HCT116 (cell line): ENCODE measurements around the gene FEM1B. TPM values are rescaled to one million over a fixed set of nuclear protein-coding genes. Genes with fewer than 3 reads are reported as not detected.

Source experiments
- ATAC-seq: fragments of 200-7000 bp; cut with Tn5 transposase; 2 replicates; pipeline ENCODE4 v1.9.1; 2020; ENCODE audit warnings: mild to moderate bottlenecking, moderate library complexity
- BruUV-seq: library from RNA; stranded (reverse); fragments of 400-500 nt; replicated peaks from 2 replicates; lab custom pipeline; 2021; lab: Mats Ljungman, UMichigan
- CTCF ChIA-PET: fragments of 300-600 bp; sonication (Branson Sonifier 250); formaldehyde crosslinking; loops from one replicate; lab custom pipeline; 2021; ENCODE audit warnings: antibody characterized with exemption; lab: Charles Lee
- POLR2A ChIA-PET: fragments of 300-600, 350-600 bp; sonication (Branson Sonifier 250); formaldehyde crosslinking; loops from one replicate; lab custom pipeline; 2021; ENCODE audit warnings: antibody characterized with exemption; lab: Charles Lee
- RAD21 ChIA-PET, 2 experiments: fragments of 300-600 bp; sonication (Branson Sonifier 250); formaldehyde crosslinking; loops; one replicate each; lab custom pipeline; 2023; ENCODE audit warnings: low total read pairs in 2 of 2; ENCODE audit not compliant: uncharacterized antibody in 2 of 2, unreplicated experiment in 2 of 2, low non-redundant PET in 1 of 2; lab: Charles Lee
- DNase-seq: peaks from one replicate; pipeline ENCODE4 v3.0.0-alpha.2; 2010; ENCODE audit warnings: low read depth, low spot score
- H2AFZ ChIP-seq: fragments of 200-600 bp; shearing (Covaris generic), sonication (generic); 2 replicates; pipeline ENCODE4 v1.6.1; 2017; ENCODE audit warnings: low read depth, mixed run types, mixed read lengths, antibody characterized with exemption, low read length; ENCODE audit not compliant: poor library complexity, severe bottlenecking
- H3K27ac ChIP-seq: 2 replicates; pipeline ENCODE4 v1.5.1; 2012; ENCODE audit warnings: low read depth, low read length
- H3K27me3 ChIP-seq: fragments of 200-600 bp; sonication (generic); 2 replicates; pipeline ENCODE4 v1.6.1; 2016; ENCODE audit warnings: mixed run types, low read length, mixed read lengths; ENCODE audit not compliant: insufficient read depth
- H3K36me3 ChIP-seq, 2 experiments: fragments of 200-500 bp in 1 of 2; fragments of 200-600 bp in 1 of 2; sonication (Bioruptor generic) in 1 of 2; sonication (generic) in 1 of 2; 2 replicates each; pipeline versions ENCODE4 v1.5.1 to v1.6.1; 2014 to 2016; ENCODE audit warnings: low read length in 2 of 2, inconsistent platforms in 1 of 2, mixed read lengths in 1 of 2, mixed run types in 1 of 2; ENCODE audit not compliant: insufficient read depth in 2 of 2, control insufficient read depth in 1 of 2
- H3K4me1 ChIP-seq, 2 experiments: fragments of 200-600 bp in 1 of 2; sonication (generic) in 1 of 2; 2 replicates each; pipeline versions ENCODE4 v1.5.1 to v1.6.1; 2012 to 2017; ENCODE audit warnings: low read length in 2 of 2, inconsistent platforms in 1 of 2, mild to moderate bottlenecking in 1 of 2, mixed read lengths in 1 of 2, mixed run types in 1 of 2, moderate library complexity in 1 of 2; ENCODE audit not compliant: insufficient read depth in 2 of 2, control insufficient read depth in 1 of 2
- H3K4me2 ChIP-seq: fragments of 200-600 bp; sonication (generic); 2 replicates; pipeline ENCODE4 v1.6.1; 2017; ENCODE audit warnings: mixed run types, low read length, mixed read lengths
- H3K4me3 ChIP-seq, 2 experiments: fragments of 200-600 bp in 1 of 2; sonication (generic) in 1 of 2; replicated peaks in 1 of 2; 2 replicates each; pipeline ENCODE4 v1.5.1; 2011 to 2016; ENCODE audit warnings: low read length in 2 of 2, control low read depth in 1 of 2, low read depth in 1 of 2, mild to moderate bottlenecking in 1 of 2, mixed read lengths in 1 of 2, mixed run types in 1 of 2
- H3K79me2 ChIP-seq: fragments of 200-600 bp; sonication (generic); 2 replicates; pipeline ENCODE4 v1.6.1; 2017; ENCODE audit warnings: mild to moderate bottlenecking, mixed run types, low read length, moderate library complexity, mixed read lengths; ENCODE audit not compliant: insufficient read depth
- H3K9ac ChIP-seq: fragments of 200-600 bp; sonication (generic); 2 replicates; pipeline ENCODE4 v1.6.1; 2016; ENCODE audit warnings: low read length, mixed read lengths
- H3K9me2 ChIP-seq: fragments of 200-600 bp; sonication (generic), shearing (Covaris generic); 2 replicates; pipeline ENCODE4 v1.6.1; 2017; ENCODE audit warnings: mixed run types, mild to moderate bottlenecking, moderate library complexity; ENCODE audit not compliant: insufficient read depth
- H3K9me3 ChIP-seq, 2 experiments: fragments of 200-500 bp in 1 of 2; fragments of 200-600 bp in 1 of 2; sonication (Bioruptor generic) in 1 of 2; sonication (generic) in 1 of 2; 2 replicates each; pipeline ENCODE4 v1.6.1; 2014 to 2017; ENCODE audit warnings: low read length in 2 of 2, mixed read lengths in 2 of 2, inconsistent platforms in 1 of 2, low read depth in 1 of 2, mild to moderate bottlenecking in 1 of 2, mixed run types in 1 of 2, moderate library complexity in 1 of 2; ENCODE audit not compliant: control insufficient read depth in 1 of 2, insufficient read depth in 1 of 2
- H4K20me1 ChIP-seq: fragments of 200-600 bp; sonication (generic), shearing (Covaris generic); 2 replicates; pipeline ENCODE4 v1.6.1; 2017; ENCODE audit warnings: mixed run types, mild to moderate bottlenecking, moderate library complexity; ENCODE audit not compliant: insufficient read depth
- CBX3 ChIP-seq: IDR thresholded peaks from 2 replicates; pipeline ENCODE4 v1.6.1; 2012; ENCODE audit warnings: low read depth
- EGR1 ChIP-seq: IDR thresholded peaks from 2 replicates; pipeline ENCODE4 v1.6.1; 2012; ENCODE audit warnings: low read depth
- ELF1 ChIP-seq: IDR thresholded peaks from 2 replicates; pipeline ENCODE4 v1.6.1; 2012; ENCODE audit warnings: low read depth, borderline replicate concordance
- EZH2 ChIP-seq: fragments of 200-600 bp; sonication (generic); IDR thresholded peaks from 2 replicates; pipeline ENCODE4 v1.6.1; 2017; ENCODE audit warnings: antibody characterized with exemption, mixed run types
- JUND ChIP-seq: IDR thresholded peaks from 2 replicates; pipeline ENCODE4 v1.6.1; 2012
- POLR2A ChIP-seq: IDR thresholded peaks from 2 replicates; pipeline ENCODE4 v1.7.0; 2011; ENCODE audit warnings: borderline replicate concordance; ENCODE audit not compliant: insufficient read depth, insufficient read length; ENCODE audit errors: extremely low read depth
- POLR2AphosphoS5 ChIP-seq: IDR thresholded peaks from 2 replicates; pipeline ENCODE4 v1.6.1; 2011; ENCODE audit warnings: mild to moderate bottlenecking, low read depth, low read length, moderate library complexity
- YY1 ChIP-seq: IDR thresholded peaks from 2 replicates; pipeline ENCODE4 v1.6.1; 2011; ENCODE audit warnings: low read length, low read depth, moderate library complexity, mild to moderate bottlenecking; ENCODE audit not compliant: insufficient replicate concordance; ENCODE audit errors: extremely low read depth
- ZFX ChIP-seq: fragments of 450-650 bp; IDR thresholded peaks from 2 replicates; pipeline ENCODE4 v1.6.1; 2017
- intact Hi-C: fragments of 100-400 bp; cut with micrococcal nuclease; formaldehyde crosslinking; loops from 2 replicates; pipeline ENCODE4 v1.10.0; 2022
- total RNA-seq: library from RNA; stranded (reverse); gene quantifications from one replicate; pipeline ENCODE4 v1.2.1, GENCODE V29; 2021; ENCODE audit not compliant: unreplicated experiment
- TF ChIP-seq, protein P1 (sequence below), 3 experiments: fragments of 200-600 bp in 1 of 3; sonication (generic) in 1 of 3; IDR thresholded peaks in 2 of 3; conservative IDR thresholded peaks in 1 of 3; 2 replicates each; pipeline ENCODE4 v1.5.1; 2012 to 2017; ENCODE audit warnings: low read depth in 2 of 3, low read length in 2 of 3, antibody characterized with exemption in 1 of 3, borderline replicate concordance in 1 of 3, control low read depth in 1 of 3, mild to moderate bottlenecking in 1 of 3, mixed read lengths in 1 of 3, mixed run types in 1 of 3, moderate library complexity in 1 of 3; ENCODE audit not compliant: insufficient read depth in 1 of 3
- TF ChIP-seq, protein P2 (sequence below): IDR thresholded peaks from 2 replicates; pipeline ENCODE4 v1.6.1; 2012; ENCODE audit warnings: low read depth
- TF ChIP-seq, protein P3 (sequence below): IDR thresholded peaks from 2 replicates; pipeline ENCODE4 v1.6.1; 2011; ENCODE audit warnings: mild to moderate bottlenecking, low read length, moderate library complexity; ENCODE audit not compliant: insufficient replicate concordance; ENCODE audit errors: extremely low read depth

FEM1B gene
- total RNA-seq, 1 experiment from 2014 or later: 39.7 TPM

DNA sequence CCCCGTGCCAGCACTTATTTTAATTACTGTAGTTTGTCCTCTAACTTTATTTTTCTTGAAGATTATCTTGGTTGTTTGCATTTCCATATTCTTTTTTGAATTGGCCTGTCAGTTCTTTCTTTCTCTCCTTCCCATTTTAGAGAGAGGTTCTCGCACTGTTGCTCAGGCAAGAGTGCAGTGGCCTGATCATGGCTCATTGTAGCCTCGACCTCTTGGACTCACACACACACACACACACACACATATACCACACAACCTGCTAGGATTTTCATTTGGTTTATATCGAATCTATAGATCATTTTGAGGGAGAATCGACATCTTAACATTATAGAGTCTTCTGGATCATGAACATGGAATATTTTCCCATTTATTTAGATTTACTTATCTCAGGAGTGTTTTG lies 8.7 kb downstream of the FEM1B start:
- peaks cover 7% of the 10 kb centered on the region; the same call in 1 of the 2 replicates for H4K20me1 ChIP-seq
- DNase-seq: no peak
- TF ChIP-seq ZFX: no peak
- no peak for TF ChIP-seq ELF1
- TF ChIP-seq, protein P1, sequence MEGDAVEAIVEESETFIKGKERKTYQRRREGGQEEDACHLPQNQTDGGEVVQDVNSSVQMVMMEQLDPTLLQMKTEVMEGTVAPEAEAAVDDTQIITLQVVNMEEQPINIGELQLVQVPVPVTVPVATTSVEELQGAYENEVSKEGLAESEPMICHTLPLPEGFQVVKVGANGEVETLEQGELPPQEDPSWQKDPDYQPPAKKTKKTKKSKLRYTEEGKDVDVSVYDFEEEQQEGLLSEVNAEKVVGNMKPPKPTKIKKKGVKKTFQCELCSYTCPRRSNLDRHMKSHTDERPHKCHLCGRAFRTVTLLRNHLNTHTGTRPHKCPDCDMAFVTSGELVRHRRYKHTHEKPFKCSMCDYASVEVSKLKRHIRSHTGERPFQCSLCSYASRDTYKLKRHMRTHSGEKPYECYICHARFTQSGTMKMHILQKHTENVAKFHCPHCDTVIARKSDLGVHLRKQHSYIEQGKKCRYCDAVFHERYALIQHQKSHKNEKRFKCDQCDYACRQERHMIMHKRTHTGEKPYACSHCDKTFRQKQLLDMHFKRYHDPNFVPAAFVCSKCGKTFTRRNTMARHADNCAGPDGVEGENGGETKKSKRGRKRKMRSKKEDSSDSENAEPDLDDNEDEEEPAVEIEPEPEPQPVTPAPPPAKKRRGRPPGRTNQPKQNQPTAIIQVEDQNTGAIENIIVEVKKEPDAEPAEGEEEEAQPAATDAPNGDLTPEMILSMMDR (IDR thresholded peaks at IDR 0.05 in 2 of 3, conservative IDR thresholded peaks at IDR 0.05 in 1 of 3; ENCODE audit: borderline replicate concordance in 1 of 3, insufficient read depth in 1 of 3, low read depth in 2 of 3, low read length in 2 of 3): no peak
- TF ChIP-seq POLR2AphosphoS5: no peak
- TF ChIP-seq, all 23 proteins: peak for 0
- H3K9me3 ChIP-seq: no peaks in the 10 kb centered on the region
- no peak overlapping the region for H2AFZ ChIP-seq
- ChIA-PET CTCF (no interaction called here), RAD21 (no interaction called here), POLR2A (no interaction called here)
- no peak overlapping the region for H3K4me3 ChIP-seq
- no peak for ATAC-seq
- peaks cover 11 to 30% of the 10 kb centered on the region in 2 experiments; a peak in 3 of 4 replicates for H3K36me3 ChIP-seq
- H3K27ac ChIP-seq: no peak overlapping the region
- BruUV-seq: no TSS peak
- 0 out of 4 replicates have a peak, but pooled peaks cover 0 to 2% of the 10 kb centered on the region in 2 experiments for H3K4me1 ChIP-seq
- H3K27me3 ChIP-seq: no peaks in the 10 kb centered on the region
- no peaks in the 10 kb centered on the region for H3K9me2 ChIP-seq
- H3K9ac ChIP-seq: no peak overlapping the region
- peaks cover 100% of the 10 kb centered on the region for H3K79me2 ChIP-seq
- H3K4me2 ChIP-seq: no peak overlapping the region
- intact Hi-C loops: no loop called here

DNA sequence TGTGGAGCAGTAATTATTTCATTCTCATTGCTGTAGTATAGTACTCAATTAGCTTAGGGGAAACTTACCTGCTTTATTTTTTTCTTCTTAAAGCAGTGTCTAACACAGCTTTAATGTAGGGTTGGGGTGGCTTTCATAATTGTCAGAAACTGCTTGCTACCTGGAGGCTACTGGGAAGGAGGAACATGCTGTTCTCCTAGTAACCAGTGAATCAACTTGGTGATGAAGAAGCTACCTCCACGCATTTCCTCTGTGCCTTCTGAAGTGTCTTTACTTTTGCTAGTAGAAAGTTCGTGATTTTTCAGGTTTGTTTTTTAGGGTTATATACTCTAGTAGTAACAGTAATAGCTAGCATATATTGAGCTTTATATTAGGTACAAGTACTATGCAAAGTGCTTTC lies 11.5 kb downstream of the FEM1B start:
- Histone ChIP-seq H3K27ac (no peak overlapping the region), H3K4me3 (no peak overlapping the region), H3K79me2 (peaks cover 98% of the 10 kb centered on the region), H4K20me1 (peaks cover 7% of the 10 kb centered on the region; the same call in 1 of the 2 replicates), H3K9me3 (no peaks in the 10 kb centered on the region), H3K9ac (no peak overlapping the region), H3K27me3 (no peaks in the 10 kb centered on the region), H3K4me2 (no peak overlapping the region), H2AFZ (no peak overlapping the region), H3K36me3 (peaks cover 19 to 38% of the 10 kb centered on the region in 2 experiments; a peak in 3 of 4 replicates), H3K9me2 (no peaks in the 10 kb centered on the region), H3K4me1 (no peaks in the 10 kb centered on the region)
- RAD21 ChIA-PET: no interaction called here
- DNase-seq: no peak
- BruUV-seq: no TSS peak
- ATAC-seq: no peak
- POLR2A ChIA-PET: no interaction called here
- intact Hi-C loops: no loop called here
- CTCF ChIA-PET: interaction anchor here (1.4 kb wide), 1 partner anchor 17 kb away, joined by 4 read pairs; no protein-coding TSS in a partner anchor
- TF ChIP-seq, protein P2, sequence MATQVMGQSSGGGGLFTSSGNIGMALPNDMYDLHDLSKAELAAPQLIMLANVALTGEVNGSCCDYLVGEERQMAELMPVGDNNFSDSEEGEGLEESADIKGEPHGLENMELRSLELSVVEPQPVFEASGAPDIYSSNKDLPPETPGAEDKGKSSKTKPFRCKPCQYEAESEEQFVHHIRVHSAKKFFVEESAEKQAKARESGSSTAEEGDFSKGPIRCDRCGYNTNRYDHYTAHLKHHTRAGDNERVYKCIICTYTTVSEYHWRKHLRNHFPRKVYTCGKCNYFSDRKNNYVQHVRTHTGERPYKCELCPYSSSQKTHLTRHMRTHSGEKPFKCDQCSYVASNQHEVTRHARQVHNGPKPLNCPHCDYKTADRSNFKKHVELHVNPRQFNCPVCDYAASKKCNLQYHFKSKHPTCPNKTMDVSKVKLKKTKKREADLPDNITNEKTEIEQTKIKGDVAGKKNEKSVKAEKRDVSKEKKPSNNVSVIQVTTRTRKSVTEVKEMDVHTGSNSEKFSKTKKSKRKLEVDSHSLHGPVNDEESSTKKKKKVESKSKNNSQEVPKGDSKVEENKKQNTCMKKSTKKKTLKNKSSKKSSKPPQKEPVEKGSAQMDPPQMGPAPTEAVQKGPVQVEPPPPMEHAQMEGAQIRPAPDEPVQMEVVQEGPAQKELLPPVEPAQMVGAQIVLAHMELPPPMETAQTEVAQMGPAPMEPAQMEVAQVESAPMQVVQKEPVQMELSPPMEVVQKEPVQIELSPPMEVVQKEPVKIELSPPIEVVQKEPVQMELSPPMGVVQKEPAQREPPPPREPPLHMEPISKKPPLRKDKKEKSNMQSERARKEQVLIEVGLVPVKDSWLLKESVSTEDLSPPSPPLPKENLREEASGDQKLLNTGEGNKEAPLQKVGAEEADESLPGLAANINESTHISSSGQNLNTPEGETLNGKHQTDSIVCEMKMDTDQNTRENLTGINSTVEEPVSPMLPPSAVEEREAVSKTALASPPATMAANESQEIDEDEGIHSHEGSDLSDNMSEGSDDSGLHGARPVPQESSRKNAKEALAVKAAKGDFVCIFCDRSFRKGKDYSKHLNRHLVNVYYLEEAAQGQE: no peak
- TF ChIP-seq POLR2A (no peak), YY1 (no peak), ZFX (no peak), CBX3 (no peak), EGR1 (no peak), JUND (no peak), EZH2 (no peak), POLR2AphosphoS5 (no peak)
- TF ChIP-seq, protein P3, sequence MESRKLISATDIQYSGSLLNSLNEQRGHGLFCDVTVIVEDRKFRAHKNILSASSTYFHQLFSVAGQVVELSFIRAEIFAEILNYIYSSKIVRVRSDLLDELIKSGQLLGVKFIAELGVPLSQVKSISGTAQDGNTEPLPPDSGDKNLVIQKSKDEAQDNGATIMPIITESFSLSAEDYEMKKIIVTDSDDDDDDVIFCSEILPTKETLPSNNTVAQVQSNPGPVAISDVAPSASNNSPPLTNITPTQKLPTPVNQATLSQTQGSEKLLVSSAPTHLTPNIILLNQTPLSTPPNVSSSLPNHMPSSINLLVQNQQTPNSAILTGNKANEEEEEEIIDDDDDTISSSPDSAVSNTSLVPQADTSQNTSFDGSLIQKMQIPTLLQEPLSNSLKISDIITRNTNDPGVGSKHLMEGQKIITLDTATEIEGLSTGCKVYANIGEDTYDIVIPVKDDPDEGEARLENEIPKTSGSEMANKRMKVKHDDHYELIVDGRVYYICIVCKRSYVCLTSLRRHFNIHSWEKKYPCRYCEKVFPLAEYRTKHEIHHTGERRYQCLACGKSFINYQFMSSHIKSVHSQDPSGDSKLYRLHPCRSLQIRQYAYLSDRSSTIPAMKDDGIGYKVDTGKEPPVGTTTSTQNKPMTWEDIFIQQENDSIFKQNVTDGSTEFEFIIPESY: no peak
